PFSK-1 (cell line): ENCODE results near the gene PALLD.

ENCODE experiments used
- POLR2AphosphoS5 ChIP-seq: IDR thresholded peaks from 2 replicates; pipeline ENCODE4 v1.6.1; 2012; ENCODE audit warnings: low read depth, mild to moderate bottlenecking, control low read depth, low read length, moderate library complexity
- TAF1 ChIP-seq: IDR thresholded peaks from 2 replicates; pipeline ENCODE4 v1.6.1; 2012; ENCODE audit warnings: low read length, control low read depth, borderline replicate concordance; ENCODE audit not compliant: insufficient read depth
- TF ChIP-seq, protein P1 (sequence below), 2 experiments: IDR thresholded peaks; 2 replicates each; pipeline versions ENCODE4 v1.6.1 to v1.8.0; 2011 to 2012; ENCODE audit warnings: low read depth in 2 of 2, low read length in 2 of 2, control low read depth in 1 of 2, inconsistent platforms in 1 of 2, mild to moderate bottlenecking in 1 of 2, moderate library complexity in 1 of 2; ENCODE audit not compliant: insufficient read depth in 1 of 2

DNA sequence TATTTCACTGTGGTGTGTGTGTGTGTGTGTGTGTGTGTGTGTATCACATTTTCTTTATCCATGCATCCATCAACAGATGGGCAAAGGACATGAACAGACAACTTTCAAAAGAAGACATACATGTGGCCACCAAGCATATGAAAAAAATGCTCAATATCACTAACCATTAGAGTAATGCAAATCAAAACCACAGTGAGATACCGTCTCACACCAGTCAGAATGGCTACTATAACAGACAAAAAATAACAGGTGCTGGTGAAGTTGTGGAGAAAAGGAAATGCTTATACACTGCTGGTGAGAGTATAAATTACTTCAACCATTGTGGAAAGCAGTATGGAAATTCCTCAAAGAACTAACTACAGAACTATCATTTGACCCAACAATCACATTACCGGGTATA lies 83.4 kb downstream of the PALLD start:
- TF ChIP-seq POLR2AphosphoS5 (no peak), TAF1 (no peak)
- TF ChIP-seq, protein P1, sequence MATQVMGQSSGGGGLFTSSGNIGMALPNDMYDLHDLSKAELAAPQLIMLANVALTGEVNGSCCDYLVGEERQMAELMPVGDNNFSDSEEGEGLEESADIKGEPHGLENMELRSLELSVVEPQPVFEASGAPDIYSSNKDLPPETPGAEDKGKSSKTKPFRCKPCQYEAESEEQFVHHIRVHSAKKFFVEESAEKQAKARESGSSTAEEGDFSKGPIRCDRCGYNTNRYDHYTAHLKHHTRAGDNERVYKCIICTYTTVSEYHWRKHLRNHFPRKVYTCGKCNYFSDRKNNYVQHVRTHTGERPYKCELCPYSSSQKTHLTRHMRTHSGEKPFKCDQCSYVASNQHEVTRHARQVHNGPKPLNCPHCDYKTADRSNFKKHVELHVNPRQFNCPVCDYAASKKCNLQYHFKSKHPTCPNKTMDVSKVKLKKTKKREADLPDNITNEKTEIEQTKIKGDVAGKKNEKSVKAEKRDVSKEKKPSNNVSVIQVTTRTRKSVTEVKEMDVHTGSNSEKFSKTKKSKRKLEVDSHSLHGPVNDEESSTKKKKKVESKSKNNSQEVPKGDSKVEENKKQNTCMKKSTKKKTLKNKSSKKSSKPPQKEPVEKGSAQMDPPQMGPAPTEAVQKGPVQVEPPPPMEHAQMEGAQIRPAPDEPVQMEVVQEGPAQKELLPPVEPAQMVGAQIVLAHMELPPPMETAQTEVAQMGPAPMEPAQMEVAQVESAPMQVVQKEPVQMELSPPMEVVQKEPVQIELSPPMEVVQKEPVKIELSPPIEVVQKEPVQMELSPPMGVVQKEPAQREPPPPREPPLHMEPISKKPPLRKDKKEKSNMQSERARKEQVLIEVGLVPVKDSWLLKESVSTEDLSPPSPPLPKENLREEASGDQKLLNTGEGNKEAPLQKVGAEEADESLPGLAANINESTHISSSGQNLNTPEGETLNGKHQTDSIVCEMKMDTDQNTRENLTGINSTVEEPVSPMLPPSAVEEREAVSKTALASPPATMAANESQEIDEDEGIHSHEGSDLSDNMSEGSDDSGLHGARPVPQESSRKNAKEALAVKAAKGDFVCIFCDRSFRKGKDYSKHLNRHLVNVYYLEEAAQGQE (IDR thresholded peaks at IDR 0.05; ENCODE audit: insufficient read depth in 1 of 2, low read depth in 2 of 2, low read length in 2 of 2): no peak
